Left hindlimb (tissue), 1 donor: ENCODE results near the gene ACTA1.
"Not testable (repeated sequence)": the region's sequence is repeated elsewhere in the genome, so short reads cannot be mapped to it uniquely, and the experiment has no call there.

Experiments
- DNase-seq: peaks from one replicate; pipeline ENCODE4 v3.0.0-alpha.2; 2018

Gene ACTA1

DNA sequence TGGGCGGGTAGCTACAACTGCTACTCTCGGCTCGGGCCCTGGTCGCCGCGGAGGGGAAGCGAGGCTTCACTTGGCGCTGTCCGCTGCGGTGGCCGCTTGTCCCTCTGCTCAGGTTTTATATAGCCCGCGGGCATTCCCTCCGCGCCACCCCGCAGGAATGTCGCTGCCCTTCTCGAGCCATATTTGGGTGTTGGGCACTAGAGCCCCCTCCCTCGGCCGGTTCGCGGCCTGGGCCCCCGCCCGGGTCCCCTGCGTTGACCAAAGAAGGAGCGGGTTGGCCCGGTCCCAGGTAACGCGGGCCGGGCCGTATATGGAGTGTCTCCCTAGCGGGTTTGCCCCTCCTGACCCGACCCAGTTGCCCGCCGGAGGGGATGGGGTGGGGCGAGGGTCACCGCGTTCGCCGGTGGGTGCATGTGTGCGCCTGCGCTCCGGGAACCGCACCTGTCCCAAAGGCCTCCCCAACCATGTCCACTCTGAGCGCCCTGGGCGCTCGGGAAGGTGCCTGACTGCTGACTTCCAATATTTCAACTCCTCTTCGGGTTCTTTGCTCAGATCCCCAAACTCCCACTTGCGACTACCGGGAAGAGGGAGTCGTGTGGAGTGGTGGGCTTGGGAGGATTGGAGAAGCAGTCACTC is at the start of gene ACTA1:
Gene ACTA1 (minus strand): TSS at position 90 of the 636 bp plus-strand sequence. CDS start 979 bp downstream, outside the sequence.
- no peak for DNase-seq

DNA sequence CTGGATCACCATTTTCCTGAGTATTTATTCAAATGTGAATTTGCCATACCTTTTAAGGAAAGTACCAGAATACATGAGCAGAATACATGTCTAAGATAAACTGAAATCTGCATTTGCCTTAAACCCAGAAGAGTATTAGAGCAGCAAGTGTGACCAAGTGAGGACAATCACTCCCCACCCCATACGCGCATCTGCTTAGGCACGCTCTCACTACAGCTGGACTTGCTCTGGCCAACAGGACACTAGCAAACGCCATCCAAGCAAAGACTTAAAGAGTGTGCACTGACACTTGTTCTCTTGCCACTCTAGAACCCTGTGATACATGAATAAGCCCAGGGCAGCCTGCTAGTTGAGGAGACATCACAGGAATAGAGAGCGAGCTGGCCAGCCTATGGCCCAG is 48.6 kb upstream of the ACTA1 start:
- DNase-seq: no peak

- DNase-seq: no peak
Measured at GRCh38 chr1:229480495-229480894, 46.6 kb upstream of the ACTA1 start.

GRCh38 chr1:229479660-229480399 is 45.9 kb upstream of the ACTA1 start:
- no peak for DNase-seq

GRCh38 chr1:229478852-229479251 is 45.0 kb upstream of the ACTA1 start:
- DNase-seq: no peak

- DNase-seq: not testable (repeated sequence)
Measured at GRCh38 chr1:229475859-229476258, 42.0 kb upstream of the ACTA1 start.

GRCh38 chr1:229474509-229474908 is 40.6 kb upstream of the ACTA1 start:
- DNase-seq: no peak

DNA sequence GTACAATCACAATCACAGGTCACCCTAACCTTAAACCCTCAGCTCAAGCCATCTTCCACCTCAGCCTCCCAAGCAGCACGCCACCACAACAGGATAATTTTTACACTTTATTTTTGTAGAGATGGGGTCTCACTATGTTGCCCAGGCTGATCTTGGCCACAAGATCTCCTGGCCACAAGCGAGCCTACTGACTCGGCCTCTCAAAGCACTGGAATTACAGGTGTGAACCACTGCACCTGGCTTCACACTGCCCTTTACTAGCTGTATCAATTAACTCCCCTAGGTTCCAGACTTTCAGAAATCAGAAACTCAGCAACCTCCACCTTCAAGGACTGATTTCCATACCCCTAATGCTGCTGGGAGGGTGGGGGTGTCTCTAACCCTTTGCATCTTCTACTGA is 37.3 kb upstream of the ACTA1 start:
- DNase-seq: no peak

DNA sequence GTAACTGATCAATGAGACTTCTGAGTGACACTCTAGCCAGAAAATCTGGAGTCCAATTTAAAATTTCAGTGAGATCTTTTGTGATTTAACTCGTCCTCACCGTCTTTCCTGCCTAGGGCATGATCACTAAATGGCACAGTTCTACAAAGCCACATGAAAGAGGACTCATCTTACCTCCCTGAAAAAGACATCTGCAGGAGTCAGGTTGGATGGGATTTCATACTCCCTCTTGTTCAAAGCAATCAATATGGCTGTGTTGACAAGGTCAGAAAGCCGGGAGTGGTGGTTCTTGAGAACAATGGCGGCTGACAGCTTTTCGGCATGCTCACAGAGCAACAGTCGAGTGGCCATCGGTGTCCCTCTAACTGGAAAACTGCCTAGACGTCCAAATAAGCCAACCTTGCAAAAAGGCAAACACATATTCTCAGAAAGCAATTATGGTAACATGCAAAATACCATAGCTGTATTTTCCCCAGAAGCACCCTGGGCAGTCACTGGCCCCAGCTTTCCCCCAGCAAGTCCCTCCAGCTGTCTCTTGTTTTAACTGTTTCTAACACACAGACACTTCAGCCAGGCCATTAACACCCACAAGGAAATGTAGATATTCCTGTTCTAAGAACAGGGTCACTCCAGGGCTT is 36.6 kb upstream of the ACTA1 start:
- no peak for DNase-seq

DNA sequence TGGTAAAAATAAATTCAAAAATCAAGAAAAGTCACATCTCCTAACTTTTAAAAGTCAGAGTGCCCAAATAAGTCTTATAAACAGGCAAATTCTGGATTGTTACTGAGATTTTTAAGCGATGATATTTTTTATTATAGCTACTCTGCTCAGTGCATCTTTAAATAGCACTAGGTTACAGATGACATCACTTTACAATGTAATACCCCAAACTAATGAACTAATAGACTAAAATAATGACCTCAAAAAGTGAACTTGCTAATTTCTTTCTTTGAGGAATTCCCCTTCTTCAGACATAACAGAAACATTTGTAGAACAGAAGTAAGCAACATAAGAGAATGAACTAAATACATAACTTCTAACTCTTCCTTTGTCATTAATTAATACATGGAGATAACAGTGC is 33.0 kb upstream of the ACTA1 start:
- no peak for DNase-seq

DNA sequence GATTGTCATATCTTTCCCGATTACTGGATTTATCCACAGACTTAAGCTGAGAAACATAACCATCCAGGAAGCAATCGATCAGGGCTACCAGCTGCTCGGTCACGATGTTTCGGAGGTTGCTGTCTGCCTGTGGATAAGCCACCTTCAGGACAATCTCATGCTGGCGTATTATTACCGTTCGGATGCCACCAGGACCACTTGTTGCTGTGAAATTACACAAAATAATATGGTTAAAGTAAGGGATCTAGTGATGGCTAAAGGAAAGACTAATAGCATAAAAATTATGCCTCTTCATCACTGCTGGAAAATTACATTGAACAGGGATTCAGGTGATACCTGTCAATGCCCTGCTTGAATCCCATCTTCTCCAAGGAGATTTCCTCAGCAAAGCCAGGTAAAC is 30.8 kb upstream of the ACTA1 start:
- no peak for DNase-seq

- DNase-seq: no peak
Measured at GRCh38 chr1:229461032-229461668, 27.3 kb upstream of the ACTA1 start.

- no peak for DNase-seq
Measured at GRCh38 chr1:229459815-229460214, 25.9 kb upstream of the ACTA1 start.

- no peak for DNase-seq
Measured at GRCh38 chr1:229457436-229457835, 23.5 kb upstream of the ACTA1 start.

GRCh38 chr1:229456016-229456415 is 22.1 kb upstream of the ACTA1 start:
- DNase-seq: no peak

DNA sequence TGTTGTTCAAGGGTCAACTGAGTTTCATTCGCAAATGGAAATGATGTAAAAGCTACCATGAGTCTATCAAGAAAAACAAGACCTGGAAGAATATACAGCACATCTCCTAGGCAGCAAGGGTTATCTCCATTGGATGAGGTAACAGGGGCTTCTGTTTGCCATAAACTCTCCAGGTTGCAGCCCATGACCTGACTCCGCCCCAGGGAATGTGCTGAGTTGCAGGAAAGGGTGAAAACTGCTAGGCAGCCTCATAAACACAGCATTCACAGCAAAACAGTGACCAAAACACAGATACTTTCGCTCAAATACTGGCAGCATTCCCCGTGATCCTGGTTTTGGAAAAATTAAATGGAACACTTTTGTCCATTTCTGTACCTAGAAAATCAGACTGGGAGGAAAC is 20.2 kb upstream of the ACTA1 start:
- no peak for DNase-seq

DNA sequence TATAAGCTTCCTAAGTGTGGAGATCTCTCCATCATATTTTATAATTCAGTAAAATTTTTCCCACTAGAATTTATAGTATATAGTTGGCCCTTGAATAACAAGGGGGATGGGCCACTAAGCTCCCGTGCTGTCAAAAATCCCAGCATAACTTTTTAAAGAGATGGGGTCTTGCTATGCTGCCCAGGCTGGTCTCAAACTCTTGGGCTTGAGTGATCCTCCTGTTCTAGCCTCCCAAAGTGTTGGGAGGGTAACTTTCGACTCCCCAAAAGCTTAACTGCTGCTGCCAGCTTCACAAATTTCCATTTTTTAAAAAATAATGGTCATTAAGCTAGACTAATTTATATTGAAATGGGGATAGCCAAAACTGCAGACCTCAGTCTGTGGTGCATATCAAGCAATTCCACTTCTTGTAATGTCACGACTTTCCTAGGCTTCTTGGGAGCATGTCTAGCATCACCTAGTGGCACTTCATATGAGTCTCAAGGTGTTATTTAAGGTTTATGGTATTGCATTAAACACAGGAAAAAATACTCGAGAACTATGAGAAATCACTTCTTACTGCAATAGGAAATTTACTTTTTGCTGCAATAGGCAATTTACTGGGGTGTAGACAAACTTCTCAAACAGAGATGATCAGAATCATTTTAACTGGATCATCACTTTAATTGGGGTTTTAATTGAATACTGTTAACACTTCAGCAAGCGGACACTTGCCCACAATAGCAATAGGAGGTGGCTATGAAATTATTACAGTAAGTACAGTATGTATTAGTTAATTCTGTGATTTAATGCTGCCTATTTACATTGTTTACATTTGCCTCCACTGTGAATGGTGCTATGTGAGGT is 19.3 kb upstream of the ACTA1 start:
- no peak for DNase-seq

DNA sequence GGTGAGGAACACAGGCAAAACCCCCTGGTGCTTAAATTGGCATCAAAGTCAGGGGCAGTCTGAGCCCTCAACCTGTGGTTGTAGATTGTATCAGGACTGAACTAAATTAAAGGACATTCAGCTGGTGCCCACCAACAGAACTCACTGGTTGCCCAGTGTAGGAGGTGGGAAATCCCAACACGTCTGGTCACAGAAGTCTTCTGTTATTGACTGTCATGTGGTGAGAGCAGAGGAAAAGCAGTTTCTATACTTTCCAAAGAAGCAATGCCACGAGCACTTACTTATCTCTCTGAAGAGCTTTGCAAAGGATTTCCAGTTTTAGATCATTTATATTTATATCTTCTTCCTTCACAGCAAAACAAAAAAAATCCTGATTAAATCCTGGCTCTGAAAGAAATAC is 15.0 kb upstream of the ACTA1 start:
- no peak for DNase-seq

- DNase-seq: no peak
Measured at GRCh38 chr1:229448354-229448753, 14.5 kb upstream of the ACTA1 start.

DNA sequence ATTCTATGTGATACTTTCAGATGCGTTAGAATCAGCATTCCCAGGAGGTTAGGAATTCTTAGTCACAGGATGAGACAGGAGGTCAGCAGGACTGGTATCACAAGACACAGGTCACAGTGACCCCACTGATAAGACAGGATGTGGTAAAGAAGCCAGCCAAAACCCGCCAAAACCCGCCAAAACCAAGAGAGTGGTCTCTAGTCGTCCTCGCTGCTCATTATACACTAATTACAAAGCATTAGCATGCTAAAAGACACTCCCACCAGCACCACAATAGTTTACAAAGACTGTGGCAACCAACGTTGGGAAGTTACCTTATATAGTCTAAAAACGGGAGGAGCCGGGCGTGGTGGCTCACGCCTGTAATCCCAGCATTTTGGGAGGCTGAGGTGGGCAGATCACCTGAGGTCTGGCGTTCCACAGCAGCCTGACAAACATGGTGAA is 13.9 kb upstream of the ACTA1 start:
- DNase-seq: no peak

- no peak for DNase-seq
Measured at GRCh38 chr1:229445828-229446227, 11.9 kb upstream of the ACTA1 start.

GRCh38 chr1:229440851-229441537 is 7.1 kb upstream of the ACTA1 start:
- DNase-seq: no peak
